NT2/D1 (cell line): ENCODE measurements around the gene TMCC2.

Experiments used
- DNase-seq: peaks from one replicate; pipeline ENCODE4 v3.0.0-alpha.2; 2011; ENCODE audit warnings: low read depth, low spot score
- H3K27me3 ChIP-seq: 2 replicates; pipeline ENCODE4 v1.6.0; 2011; ENCODE audit warnings: mild to moderate bottlenecking; ENCODE audit not compliant: insufficient read length, insufficient read depth
- H3K36me3 ChIP-seq: 2 replicates; pipeline ENCODE4 v1.6.1; 2011; ENCODE audit warnings: mild to moderate bottlenecking, low read length, mixed read lengths; ENCODE audit not compliant: insufficient read depth, insufficient read length
- H3K4me1 ChIP-seq: 2 replicates; pipeline ENCODE4 v1.5.1; 2011; ENCODE audit not compliant: insufficient read depth, insufficient read length
- H3K4me3 ChIP-seq: 2 replicates; pipeline ENCODE4 v1.5.1; 2011; ENCODE audit warnings: low read depth; ENCODE audit not compliant: insufficient read length
- H3K9ac ChIP-seq: 2 replicates; pipeline ENCODE4 v1.6.0; 2011; ENCODE audit warnings: low read depth; ENCODE audit not compliant: insufficient read length
- H3K9me3 ChIP-seq: 2 replicates; pipeline ENCODE4 v1.5.1; 2011; ENCODE audit warnings: mild to moderate bottlenecking, low read length; ENCODE audit not compliant: insufficient read depth
- SUZ12 ChIP-seq: IDR thresholded peaks from 2 replicates; pipeline ENCODE4 v1.6.1; 2011; ENCODE audit not compliant: insufficient read length, insufficient read depth; ENCODE audit errors: extremely low read depth
- YY1 ChIP-seq: IDR thresholded peaks from 2 replicates; pipeline ENCODE4 v1.6.1; 2011; ENCODE audit not compliant: insufficient read length, insufficient read depth
- ZNF274 ChIP-seq: IDR thresholded peaks from 2 replicates; pipeline ENCODE4 v1.6.1; 2011; ENCODE audit warnings: mild to moderate bottlenecking, low read depth, low read length

TMCC2 gene

DNA sequence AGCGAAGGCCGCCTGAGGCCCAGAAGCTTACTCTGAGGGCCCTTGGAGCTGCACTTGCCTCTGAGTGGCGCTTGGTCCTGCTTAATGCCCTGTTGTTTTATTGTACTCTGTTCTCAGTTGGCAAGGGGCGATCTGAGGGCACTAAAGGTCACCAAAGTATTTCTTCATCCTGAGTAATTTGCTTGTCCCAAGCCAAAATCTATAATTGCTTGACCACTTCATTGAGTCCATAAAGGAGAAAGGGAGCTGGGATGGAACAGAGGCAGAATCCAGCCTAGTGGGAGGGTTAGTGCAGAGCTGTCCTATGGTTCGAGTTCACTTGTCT, 94.2 kb downstream of the TMCC2 start:
- no peak for DNase-seq
- H3K27me3 ChIP-seq, result no peaks in the 10 kb centered on the region
- H3K36me3 ChIP-seq, result peaks cover 36% of the 10 kb centered on the region
- no peaks in the 10 kb centered on the region for H3K9me3 ChIP-seq
- no peak overlapping the region for H3K9ac ChIP-seq
- H3K4me1 ChIP-seq, result peaks cover 19% of the 10 kb centered on the region
- TF ChIP-seq YY1, result no peak
- no peak for TF ChIP-seq ZNF274
- no peak for TF ChIP-seq SUZ12
- no peak overlapping the region for H3K4me3 ChIP-seq
